SKM-1 treated with dmso at 0.1 percent for 144 hours (cell line): Measurements from ENCODE around the gene S100A10.

Experiments used
- DNase-seq: peaks from one replicate; lab custom pipeline; 2025; ENCODE audit not compliant: unreplicated experiment; lab: John Stamatoyannopoulos, UW

S100A10 gene

DNA sequence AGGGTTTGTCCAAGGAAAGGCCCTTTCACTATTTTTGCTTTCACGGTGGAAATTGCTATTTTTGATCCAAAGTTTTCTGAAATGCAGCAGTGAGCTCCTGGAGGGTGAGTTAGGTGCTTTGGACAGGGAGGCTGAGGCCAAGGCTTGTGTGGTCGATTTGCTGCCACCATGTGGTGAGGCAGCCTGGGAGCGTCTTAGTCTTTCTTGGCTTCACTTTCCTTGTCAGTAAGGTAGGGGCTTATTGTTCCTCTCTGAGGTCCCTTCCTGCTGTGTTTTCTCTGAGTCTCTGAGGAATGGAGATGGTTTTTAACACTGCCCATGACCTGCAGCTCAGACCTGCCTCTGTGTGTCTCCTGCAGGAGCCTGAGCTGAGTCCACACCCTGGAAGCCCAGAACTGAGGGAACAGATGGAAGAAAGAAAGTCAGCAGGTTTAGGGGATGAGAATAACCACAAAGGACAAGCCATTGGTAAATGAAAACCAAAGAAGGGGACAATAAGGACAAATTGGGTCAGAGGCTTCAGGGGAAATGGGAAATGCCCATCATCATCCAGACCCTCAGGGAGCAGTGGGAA is 20.1 kb upstream of the S100A10 start:
- DNase-seq: peak; percentile 77

DNA sequence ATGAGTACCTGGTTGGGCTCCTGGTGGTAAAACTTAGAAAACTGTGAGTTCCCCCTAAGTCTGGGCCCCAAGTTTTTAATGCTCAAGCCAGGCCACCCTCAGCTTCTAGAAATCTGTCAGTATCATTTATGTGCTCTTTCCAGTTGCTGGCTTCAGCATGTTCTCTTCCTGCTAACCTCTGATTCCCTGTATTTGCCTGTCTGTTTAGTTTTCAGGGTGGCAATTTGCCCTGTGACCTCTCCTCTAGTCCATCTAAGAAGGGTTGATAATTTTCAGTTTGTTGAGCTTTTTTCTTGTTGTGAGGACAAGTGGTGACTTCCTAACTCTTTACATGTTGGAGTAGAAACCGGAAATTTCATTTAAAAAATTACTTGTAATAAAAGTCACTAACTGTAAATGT is 16.0 kb upstream of the S100A10 start:
- no peak for DNase-seq

DNA sequence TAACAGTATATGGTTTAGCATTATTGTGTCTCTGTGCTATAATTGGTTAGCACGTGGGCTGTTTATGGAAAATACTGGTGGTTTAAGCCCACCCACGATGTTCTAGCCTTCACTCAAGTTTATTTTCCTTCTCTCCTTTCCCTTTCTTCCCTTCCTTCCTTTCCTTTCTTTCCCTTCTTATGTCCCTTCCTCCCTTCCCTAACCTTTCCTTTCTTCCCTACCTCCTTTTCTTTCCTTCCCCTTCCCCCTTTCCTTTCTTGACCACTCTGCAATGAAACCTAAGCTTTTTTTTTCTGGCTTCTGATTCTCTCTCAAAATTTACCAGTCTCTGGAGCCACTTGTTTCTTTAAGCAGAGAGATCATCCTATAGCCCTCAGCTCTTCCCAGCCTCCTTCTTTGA is 13.4 kb upstream of the S100A10 start:
- no peak for DNase-seq

DNA sequence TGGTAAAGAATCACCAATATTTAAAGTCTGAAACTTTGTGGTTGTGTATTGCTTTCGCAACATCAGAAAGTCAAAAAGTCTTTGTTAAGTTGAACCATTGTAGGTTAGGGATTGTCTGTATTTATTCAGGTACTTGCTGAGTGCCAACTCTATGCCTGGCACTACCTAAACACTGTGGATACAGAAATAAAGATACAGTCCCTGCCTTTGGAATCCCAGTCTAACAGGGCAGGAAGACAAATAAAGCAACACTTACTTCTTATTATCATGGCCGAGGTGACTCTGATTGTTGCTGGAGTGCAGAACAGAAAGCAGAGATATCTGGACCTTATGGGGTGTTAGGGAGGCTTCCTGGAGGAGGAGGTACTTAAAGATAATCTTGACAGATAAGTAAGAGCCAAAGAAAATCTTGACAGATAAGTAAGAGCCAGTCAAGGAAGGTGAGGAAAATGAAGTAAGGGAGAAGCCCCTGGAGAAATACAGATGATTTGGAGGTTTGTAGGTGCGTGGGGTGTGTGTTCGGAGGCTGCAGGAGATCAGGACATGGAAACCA is 11.8 kb upstream of the S100A10 start:
- DNase-seq: no peak

- DNase-seq: no peak
Observed at GRCh38 chr1:152003846-152004442, 10.3 kb upstream of the S100A10 start.

- DNase-seq: no peak
Observed at GRCh38 chr1:152002960-152003359, 9.3 kb upstream of the S100A10 start.

GRCh38 chr1:152001631-152002584 is 8.2 kb upstream of the S100A10 start:
- peak; percentile 70 for DNase-seq

DNA sequence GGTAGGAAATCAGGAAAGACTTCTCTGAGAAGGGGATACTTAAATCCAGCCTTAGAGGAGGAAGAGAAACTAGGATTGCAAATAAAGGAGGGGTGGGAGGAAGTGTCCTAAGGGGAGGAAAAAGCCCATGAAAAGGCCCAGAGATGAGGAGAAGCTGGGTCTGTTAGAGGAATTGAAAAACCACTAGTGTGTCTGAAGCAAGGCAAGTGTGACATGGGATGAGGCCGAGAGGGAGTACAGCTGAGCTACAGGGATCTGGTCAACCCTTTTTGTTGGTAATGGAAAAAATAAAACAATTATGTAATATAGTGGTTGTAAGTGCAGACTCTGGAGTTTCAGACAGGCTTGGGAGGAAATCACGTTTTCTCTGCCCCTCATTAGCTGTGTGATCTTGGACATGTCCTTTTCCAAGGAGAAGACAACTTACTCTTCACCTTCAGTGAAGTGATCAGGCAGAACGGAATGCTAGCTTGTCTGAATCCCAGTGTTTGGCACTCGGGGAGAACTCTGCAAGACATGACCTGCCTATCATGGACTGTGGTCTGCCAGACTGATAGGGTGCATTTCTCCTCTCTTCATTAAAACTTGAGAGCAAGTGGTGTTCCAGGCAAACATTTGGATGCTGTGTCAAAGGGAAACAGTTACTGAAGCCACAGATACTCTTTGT is 7.4 kb upstream of the S100A10 start:
- peak; percentile 46 for DNase-seq

DNA sequence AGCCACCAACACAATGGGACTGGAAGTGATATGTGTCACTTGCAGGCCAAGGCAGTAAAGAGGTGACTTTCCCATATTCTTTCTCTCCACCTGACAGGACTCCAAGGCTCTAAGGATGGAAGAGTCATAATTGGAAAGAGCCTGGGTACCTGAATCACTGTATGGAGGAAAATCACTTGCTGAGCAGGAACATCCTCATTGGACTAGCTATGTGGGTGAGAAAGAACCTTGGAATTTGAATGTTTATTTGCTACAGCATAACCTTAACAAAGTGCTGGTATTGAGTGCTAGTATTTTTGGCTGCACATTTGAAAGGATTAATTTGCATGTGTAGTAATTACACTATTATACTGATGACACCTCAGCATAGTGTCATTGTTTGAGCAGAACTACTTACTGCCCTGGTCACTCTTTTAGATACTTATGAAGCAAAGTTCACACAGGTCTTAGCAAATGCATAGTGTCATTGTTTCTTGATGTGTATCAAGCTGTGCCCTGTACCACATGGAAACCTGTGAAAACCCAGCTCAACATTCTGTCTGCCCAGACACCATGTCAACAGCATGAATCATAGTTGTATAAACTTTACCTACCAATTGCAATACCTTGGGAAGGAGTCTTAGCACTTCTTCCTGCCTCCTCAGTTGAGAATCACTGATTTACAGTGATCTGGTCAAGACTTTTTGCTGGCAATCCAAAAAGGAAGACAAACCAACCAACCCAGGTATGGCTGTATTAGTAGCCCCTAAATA is 5.1 kb upstream of the S100A10 start:
- no peak for DNase-seq

- no peak for DNase-seq
Observed at GRCh38 chr1:151997284-151997570, 3.6 kb upstream of the S100A10 start.

DNA sequence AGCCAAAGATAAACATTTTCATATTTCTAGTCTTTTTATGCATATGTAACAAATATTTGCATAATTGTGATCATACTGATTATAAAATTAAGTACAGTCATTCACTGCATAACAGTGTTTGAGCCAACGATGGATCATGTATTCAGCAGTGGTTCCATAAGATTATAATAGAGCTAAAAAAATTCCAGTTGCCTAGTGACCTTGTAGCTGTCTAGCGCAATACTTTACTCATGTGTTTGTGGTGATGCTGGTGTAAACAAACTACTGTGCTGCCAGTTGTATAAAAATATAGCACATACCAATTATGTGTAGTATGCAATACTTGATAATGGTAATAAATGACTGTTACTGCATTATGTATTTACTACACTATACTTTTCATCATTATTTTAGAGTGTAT is 2.1 kb upstream of the S100A10 start:
- DNase-seq: no peak

DNA sequence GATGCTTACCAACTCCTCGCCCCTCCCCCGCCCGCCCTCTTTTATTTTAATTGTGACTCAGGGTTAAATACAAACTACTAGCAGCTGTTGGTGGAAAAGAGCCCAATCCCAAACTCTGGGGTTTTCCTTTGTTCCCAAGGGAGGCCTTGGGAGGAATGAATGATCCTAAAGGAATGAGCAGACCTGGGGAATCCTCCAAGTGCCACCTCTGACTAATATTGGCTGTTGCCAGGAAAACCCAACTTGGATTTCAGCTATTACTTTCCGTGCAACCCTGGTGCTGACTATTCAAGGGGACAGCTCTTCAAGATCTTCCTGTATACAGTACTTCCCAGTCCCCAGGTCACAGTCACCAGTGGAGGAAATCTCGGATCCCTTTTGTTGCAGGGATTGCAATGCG is 1.3 kb upstream of the S100A10 start:
- DNase-seq: no peak

GRCh38 chr1:151993084-151993733 is 450 bp downstream of the S100A10 start:
- DNase-seq: no peak

- peak; percentile 52 for DNase-seq
Observed at GRCh38 chr1:151992303-151993083, 1.2 kb downstream of the S100A10 start.

GRCh38 chr1:151991663-151992302 is 1.9 kb downstream of the S100A10 start:
- DNase-seq: no peak

GRCh38 chr1:151990856-151991198 is 2.8 kb downstream of the S100A10 start:
- DNase-seq: no peak

- DNase-seq: no peak
Observed at GRCh38 chr1:151990058-151990855, 3.4 kb downstream of the S100A10 start.

GRCh38 chr1:151989211-151989862 is 4.3 kb downstream of the S100A10 start:
- peak; percentile 66 for DNase-seq
